HEK293 (cell line): ENCODE data around the gene CPNE8.

Experiments used
- CTCF ChIP-seq: fragments of 450-650 bp; formaldehyde crosslinking; IDR thresholded peaks from 2 replicates; pipeline ENCODE4 v1.5.1; 2016; ENCODE audit warnings: missing biosample characterization, missing genetic modification characterization
- FEZF1 ChIP-seq: fragments of 450-650 bp; formaldehyde crosslinking; IDR thresholded peaks from 2 replicates; pipeline ENCODE4 v1.5.1; 2016; ENCODE audit warnings: missing biosample characterization, missing genetic modification characterization
- GFI1B ChIP-seq: fragments of 450-650 bp; formaldehyde crosslinking; IDR thresholded peaks from 2 replicates; pipeline ENCODE4 v1.5.1; 2016; ENCODE audit warnings: missing biosample characterization, missing genetic modification characterization
- SP2 ChIP-seq: fragments of 450-650 bp; formaldehyde crosslinking; IDR thresholded peaks from 2 replicates; pipeline ENCODE4 v1.5.1; 2016; ENCODE audit warnings: missing biosample characterization, missing genetic modification characterization
- ZBTB1 ChIP-seq: fragments of 450-650 bp; formaldehyde crosslinking; IDR thresholded peaks from 2 replicates; pipeline ENCODE4 v1.5.1; 2016; ENCODE audit warnings: missing biosample characterization, missing genetic modification characterization
- ZBTB8A ChIP-seq: fragments of 450-650 bp; formaldehyde crosslinking; IDR thresholded peaks from 2 replicates; pipeline ENCODE4 v1.5.1; 2016; ENCODE audit warnings: missing biosample characterization, missing genetic modification characterization
- ZNF2 ChIP-seq: fragments of 450-650 bp; formaldehyde crosslinking; IDR thresholded peaks from 2 replicates; pipeline ENCODE4 v1.5.1; 2016; ENCODE audit warnings: missing biosample characterization, missing genetic modification characterization
- ZNF248 ChIP-seq: fragments of 450-650 bp; formaldehyde crosslinking; IDR thresholded peaks from 2 replicates; pipeline ENCODE4 v1.5.1; 2017; ENCODE audit warnings: missing biosample characterization, missing genetic modification characterization
- ZNF37A ChIP-seq: fragments of 450-650 bp; IDR thresholded peaks from 2 replicates; pipeline ENCODE4 v1.5.1; 2018; ENCODE audit warnings: missing biosample characterization, missing genetic modification characterization
- ZNF600 ChIP-seq: fragments of 450-650 bp; formaldehyde crosslinking; IDR thresholded peaks from 2 replicates; pipeline ENCODE4 v1.5.1; 2016; ENCODE audit warnings: missing biosample characterization, missing genetic modification characterization
- ZNF658 ChIP-seq: fragments of 450-650 bp; formaldehyde crosslinking; IDR thresholded peaks from 2 replicates; pipeline ENCODE4; 2016; ENCODE audit warnings: missing biosample characterization, missing genetic modification characterization
- TF ChIP-seq, protein P1 (sequence below): IDR thresholded peaks from 2 replicates; pipeline ENCODE4 v1.6.1; 2011; ENCODE audit warnings: mild to moderate bottlenecking, low read depth, low read length, borderline replicate concordance
- TF ChIP-seq, protein P2 (sequence below): fragments of 450-650 bp; formaldehyde crosslinking; IDR thresholded peaks from 2 replicates; pipeline ENCODE4 v1.5.1; 2016; ENCODE audit warnings: missing biosample characterization, missing genetic modification characterization

- TF ChIP-seq CTCF (tag by site-specific recombination) (no peak), SP2 (tag by site-specific recombination) (no peak), ZBTB8A (tag by site-specific recombination) (no peak), FEZF1 (tag by site-specific recombination) (no peak), ZNF37A (tag by site-specific recombination) (no peak), ZBTB1 (no peak), ZNF600 (tag by site-specific recombination) (no peak), ZNF2 (no peak), ZNF658 (tag by site-specific recombination) (no peak), GFI1B (tag by site-specific recombination) (no peak), ZNF248 (no peak)
- TF ChIP-seq, protein P1, sequence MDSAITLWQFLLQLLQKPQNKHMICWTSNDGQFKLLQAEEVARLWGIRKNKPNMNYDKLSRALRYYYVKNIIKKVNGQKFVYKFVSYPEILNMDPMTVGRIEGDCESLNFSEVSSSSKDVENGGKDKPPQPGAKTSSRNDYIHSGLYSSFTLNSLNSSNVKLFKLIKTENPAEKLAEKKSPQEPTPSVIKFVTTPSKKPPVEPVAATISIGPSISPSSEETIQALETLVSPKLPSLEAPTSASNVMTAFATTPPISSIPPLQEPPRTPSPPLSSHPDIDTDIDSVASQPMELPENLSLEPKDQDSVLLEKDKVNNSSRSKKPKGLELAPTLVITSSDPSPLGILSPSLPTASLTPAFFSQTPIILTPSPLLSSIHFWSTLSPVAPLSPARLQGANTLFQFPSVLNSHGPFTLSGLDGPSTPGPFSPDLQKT: no peak
- TF ChIP-seq, protein P2, sequence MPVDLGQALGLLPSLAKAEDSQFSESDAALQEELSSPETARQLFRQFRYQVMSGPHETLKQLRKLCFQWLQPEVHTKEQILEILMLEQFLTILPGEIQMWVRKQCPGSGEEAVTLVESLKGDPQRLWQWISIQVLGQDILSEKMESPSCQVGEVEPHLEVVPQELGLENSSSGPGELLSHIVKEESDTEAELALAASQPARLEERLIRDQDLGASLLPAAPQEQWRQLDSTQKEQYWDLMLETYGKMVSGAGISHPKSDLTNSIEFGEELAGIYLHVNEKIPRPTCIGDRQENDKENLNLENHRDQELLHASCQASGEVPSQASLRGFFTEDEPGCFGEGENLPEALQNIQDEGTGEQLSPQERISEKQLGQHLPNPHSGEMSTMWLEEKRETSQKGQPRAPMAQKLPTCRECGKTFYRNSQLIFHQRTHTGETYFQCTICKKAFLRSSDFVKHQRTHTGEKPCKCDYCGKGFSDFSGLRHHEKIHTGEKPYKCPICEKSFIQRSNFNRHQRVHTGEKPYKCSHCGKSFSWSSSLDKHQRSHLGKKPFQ (tag by site-specific recombination): no peak
These were observed 129.9 kb downstream of the CPNE8 start for GRCh38 chr12:38775457-38775856.
